ENCODE data around the gene MIP.
"Not testable (repeated sequence)": the region's sequence is repeated elsewhere in the genome, so short reads cannot be mapped to it uniquely, and the experiment has no call there.

MIP gene

GRCh38 chr12:56454557-56454956 is at the start of gene MIP:
Gene MIP, minus strand, starts transcription at chr12:56454657. Its CDS starts 44 bp downstream, at chr12:56454613.
- Histone ChIP-seq H3K4me3 (no peak within 1 kb of the TSS), H3K27ac (no peak within 1 kb of the TSS)
- TF ChIP-seq CTCF (IDR thresholded peaks at IDR 0.05), result no peak
- DNase-seq (ENCODE audit: low spot score), result no peak

GRCh38 chr12:56499879-56500278 is 45.4 kb upstream of the MIP start:
- not testable (repeated sequence) for DNase-seq (ENCODE audit: low spot score)

GRCh38 chr12:56499452-56499851 is 45.0 kb upstream of the MIP start:
- not testable (repeated sequence) for H3K4me3 ChIP-seq; DNase-seq (ENCODE audit: low spot score); H3K27ac ChIP-seq

More at GRCh38 chr12:56499879-56500278, 45.4 kb upstream of the MIP start:
- not testable (repeated sequence) for H3K4me3 ChIP-seq, H3K27ac ChIP-seq

- not testable (repeated sequence) for H3K27ac ChIP-seq; H3K4me3 ChIP-seq; DNase-seq (ENCODE audit: low spot score)
Observed at GRCh38 chr12:56498126-56498902, 43.9 kb upstream of the MIP start.

GRCh38 chr12:56496704-56497103 is 42.2 kb upstream of the MIP start:
- DNase-seq (ENCODE audit: low spot score), result peak; percentile 77
- H3K27ac ChIP-seq, result not testable (repeated sequence)
- H3K4me3 ChIP-seq, result peak overlapping the region; percentile 59

GRCh38 chr12:56494481-56494880 is 40.0 kb upstream of the MIP start:
- not testable (repeated sequence) for DNase-seq (ENCODE audit: low spot score); H3K27ac ChIP-seq; H3K4me3 ChIP-seq

- not testable (repeated sequence) for H3K27ac ChIP-seq; H3K4me3 ChIP-seq; DNase-seq (ENCODE audit: low spot score)
Observed at GRCh38 chr12:56494106-56494415, 39.6 kb upstream of the MIP start.

- H3K4me3 ChIP-seq; DNase-seq (ENCODE audit: low spot score): not testable (repeated sequence)
Observed at GRCh38 chr12:56493409-56494105, 39.1 kb upstream of the MIP start.

GRCh38 chr12:56490360-56490759 is 35.9 kb upstream of the MIP start:
- no peak for TF ChIP-seq CTCF (IDR thresholded peaks at IDR 0.05)
- Histone ChIP-seq H3K27ac (no peak overlapping the region), H3K4me3 (no peak overlapping the region)
- no peak for DNase-seq (ENCODE audit: low spot score)

More at GRCh38 chr12:56493409-56494105, 39.1 kb upstream of the MIP start:
- not testable (repeated sequence) for H3K27ac ChIP-seq

- no peak for TF ChIP-seq CTCF (IDR thresholded peaks at IDR 0.05)
- Histone ChIP-seq H3K27ac (no peak within 1 kb of the TSS), H3K4me3 (peak within 1 kb of the TSS; percentile 72)
- peak; percentile 83 for DNase-seq (ENCODE audit: low spot score)
Observed at GRCh38 chr12:56488041-56488955, 33.8 kb upstream of the MIP start, which contains the start of gene GLS2. Gene GLS2, minus strand, starts transcription at chr12:56488161. Its CDS starts 43 bp downstream, at chr12:56488118.

Measured in coronary artery (tissue), 2 donors.